HL-60 (cell line): ENCODE results near the gene DDIAS.
"Not testable (repeated sequence)": the region's sequence is repeated elsewhere in the genome, so short reads cannot be mapped to it uniquely, and the experiment has no call there.

Source experiments
- DNase-seq, 2 experiments: peaks; one replicate each; pipeline ENCODE4 v3.0.0-alpha.2; 2010 to 2020; ENCODE audit warnings: low read depth in 1 of 2, low spot score in 1 of 2
- H3K27ac ChIP-seq: fragments of 250-450 bp; sonication (Bioruptor Pico); replicated peaks from 2 replicates; pipeline ENCODE4 v1.5.1; 2020; ENCODE audit warnings: mild to moderate bottlenecking, moderate library complexity
- H3K27me3 ChIP-seq: fragments of 250-450 bp; sonication (Bioruptor Pico); 2 replicates; pipeline ENCODE4 v1.5.1; 2021; ENCODE audit warnings: mild to moderate bottlenecking, moderate library complexity; ENCODE audit not compliant: insufficient read depth, poor library complexity, severe bottlenecking
- H3K4me3 ChIP-seq: replicated peaks from 2 replicates; pipeline ENCODE4 v1.5.1; 2011; ENCODE audit warnings: mild to moderate bottlenecking, control low read depth, low read length; ENCODE audit not compliant: insufficient read depth
- GABPA ChIP-seq: IDR thresholded peaks from 2 replicates; pipeline ENCODE4 v1.6.1; 2012; ENCODE audit warnings: low read depth
- POLR2AphosphoS5 ChIP-seq: IDR thresholded peaks from 2 replicates; pipeline ENCODE4 v1.6.1; 2012; ENCODE audit warnings: low read depth
- SPI1 ChIP-seq: IDR thresholded peaks from 2 replicates; pipeline ENCODE4 v1.6.1; 2012; ENCODE audit warnings: low read depth, mild to moderate bottlenecking, borderline replicate concordance
- TF ChIP-seq, protein P1 (sequence below): IDR thresholded peaks from 2 replicates; pipeline ENCODE4 v1.6.1; 2012; ENCODE audit warnings: low read depth; ENCODE audit not compliant: insufficient replicate concordance
- TF ChIP-seq, protein P2 (sequence below): IDR thresholded peaks from one replicate; pipeline ENCODE4 v1.5.1; 2011; ENCODE audit warnings: low read length, control low read depth, inconsistent platforms; ENCODE audit not compliant: insufficient read depth

Gene DDIAS

DNA sequence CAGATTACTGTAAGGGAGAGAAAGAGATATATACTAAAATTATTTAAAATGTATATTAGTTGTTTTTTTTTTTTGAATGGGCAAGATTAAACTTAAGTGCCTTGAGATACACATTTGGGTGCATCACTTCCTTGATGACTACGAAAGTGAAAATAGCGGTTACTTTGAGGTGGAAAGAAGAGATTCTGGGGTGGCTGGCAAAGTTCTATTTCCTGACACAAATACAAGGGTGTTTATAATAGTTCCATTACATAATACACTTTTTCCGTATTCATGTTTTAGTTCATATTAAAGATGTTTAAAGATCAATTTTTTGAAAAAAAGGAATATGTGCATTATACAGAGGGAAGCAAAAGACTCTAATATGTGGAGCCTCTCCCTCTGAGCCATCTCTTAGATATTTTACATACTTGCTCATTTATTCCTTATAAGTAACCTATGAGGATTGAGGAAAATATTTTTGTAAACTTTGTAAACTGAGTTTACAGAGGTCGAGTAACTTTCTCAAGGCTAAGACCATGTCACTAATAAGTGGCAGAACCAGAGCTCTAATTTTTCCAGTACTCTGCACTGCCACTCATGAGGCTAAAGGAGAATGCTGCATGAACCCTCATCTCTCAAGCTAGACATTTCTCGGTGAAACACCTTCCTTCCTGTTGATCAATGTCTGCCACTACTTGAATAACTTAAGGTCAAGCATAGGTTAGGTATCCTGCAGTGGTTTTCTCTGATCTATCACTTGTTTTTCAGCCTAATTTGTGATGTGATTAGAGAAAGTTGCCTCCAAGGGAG is 58.6 kb downstream of the DDIAS start:
- Histone ChIP-seq H3K27me3 (no peaks in the 10 kb centered on the region), H3K4me3 (no peak overlapping the region), H3K27ac (no peak overlapping the region)
- no peak for DNase-seq
- TF ChIP-seq, protein P1, sequence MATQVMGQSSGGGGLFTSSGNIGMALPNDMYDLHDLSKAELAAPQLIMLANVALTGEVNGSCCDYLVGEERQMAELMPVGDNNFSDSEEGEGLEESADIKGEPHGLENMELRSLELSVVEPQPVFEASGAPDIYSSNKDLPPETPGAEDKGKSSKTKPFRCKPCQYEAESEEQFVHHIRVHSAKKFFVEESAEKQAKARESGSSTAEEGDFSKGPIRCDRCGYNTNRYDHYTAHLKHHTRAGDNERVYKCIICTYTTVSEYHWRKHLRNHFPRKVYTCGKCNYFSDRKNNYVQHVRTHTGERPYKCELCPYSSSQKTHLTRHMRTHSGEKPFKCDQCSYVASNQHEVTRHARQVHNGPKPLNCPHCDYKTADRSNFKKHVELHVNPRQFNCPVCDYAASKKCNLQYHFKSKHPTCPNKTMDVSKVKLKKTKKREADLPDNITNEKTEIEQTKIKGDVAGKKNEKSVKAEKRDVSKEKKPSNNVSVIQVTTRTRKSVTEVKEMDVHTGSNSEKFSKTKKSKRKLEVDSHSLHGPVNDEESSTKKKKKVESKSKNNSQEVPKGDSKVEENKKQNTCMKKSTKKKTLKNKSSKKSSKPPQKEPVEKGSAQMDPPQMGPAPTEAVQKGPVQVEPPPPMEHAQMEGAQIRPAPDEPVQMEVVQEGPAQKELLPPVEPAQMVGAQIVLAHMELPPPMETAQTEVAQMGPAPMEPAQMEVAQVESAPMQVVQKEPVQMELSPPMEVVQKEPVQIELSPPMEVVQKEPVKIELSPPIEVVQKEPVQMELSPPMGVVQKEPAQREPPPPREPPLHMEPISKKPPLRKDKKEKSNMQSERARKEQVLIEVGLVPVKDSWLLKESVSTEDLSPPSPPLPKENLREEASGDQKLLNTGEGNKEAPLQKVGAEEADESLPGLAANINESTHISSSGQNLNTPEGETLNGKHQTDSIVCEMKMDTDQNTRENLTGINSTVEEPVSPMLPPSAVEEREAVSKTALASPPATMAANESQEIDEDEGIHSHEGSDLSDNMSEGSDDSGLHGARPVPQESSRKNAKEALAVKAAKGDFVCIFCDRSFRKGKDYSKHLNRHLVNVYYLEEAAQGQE, result no peak
- TF ChIP-seq, protein P2, sequence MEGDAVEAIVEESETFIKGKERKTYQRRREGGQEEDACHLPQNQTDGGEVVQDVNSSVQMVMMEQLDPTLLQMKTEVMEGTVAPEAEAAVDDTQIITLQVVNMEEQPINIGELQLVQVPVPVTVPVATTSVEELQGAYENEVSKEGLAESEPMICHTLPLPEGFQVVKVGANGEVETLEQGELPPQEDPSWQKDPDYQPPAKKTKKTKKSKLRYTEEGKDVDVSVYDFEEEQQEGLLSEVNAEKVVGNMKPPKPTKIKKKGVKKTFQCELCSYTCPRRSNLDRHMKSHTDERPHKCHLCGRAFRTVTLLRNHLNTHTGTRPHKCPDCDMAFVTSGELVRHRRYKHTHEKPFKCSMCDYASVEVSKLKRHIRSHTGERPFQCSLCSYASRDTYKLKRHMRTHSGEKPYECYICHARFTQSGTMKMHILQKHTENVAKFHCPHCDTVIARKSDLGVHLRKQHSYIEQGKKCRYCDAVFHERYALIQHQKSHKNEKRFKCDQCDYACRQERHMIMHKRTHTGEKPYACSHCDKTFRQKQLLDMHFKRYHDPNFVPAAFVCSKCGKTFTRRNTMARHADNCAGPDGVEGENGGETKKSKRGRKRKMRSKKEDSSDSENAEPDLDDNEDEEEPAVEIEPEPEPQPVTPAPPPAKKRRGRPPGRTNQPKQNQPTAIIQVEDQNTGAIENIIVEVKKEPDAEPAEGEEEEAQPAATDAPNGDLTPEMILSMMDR, result no peak
- TF ChIP-seq SPI1 (no peak), GABPA (no peak), POLR2AphosphoS5 (no peak)

DNA sequence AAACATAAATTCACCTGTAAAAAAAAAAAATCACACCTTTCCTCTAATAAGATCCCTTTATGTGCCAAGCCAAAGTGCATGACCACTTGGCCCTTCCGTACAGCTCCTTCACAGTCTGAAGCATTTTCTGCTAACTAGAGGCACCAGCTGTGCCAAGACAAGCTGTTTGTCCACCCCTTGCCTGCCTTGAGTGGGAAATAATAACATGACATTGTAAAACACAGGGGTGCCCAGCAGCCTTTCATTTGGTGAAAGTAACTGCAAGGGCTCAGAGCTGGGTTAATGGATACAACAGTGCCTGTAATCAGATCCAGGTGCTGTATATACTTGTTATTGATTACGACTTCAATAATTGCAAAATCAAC is 59.2 kb downstream of the DDIAS start:
- Histone ChIP-seq H3K4me3 (no peak overlapping the region), H3K27ac (no peak overlapping the region), H3K27me3 (no peaks in the 10 kb centered on the region)
- no peak for DNase-seq
- TF ChIP-seq GABPA (no peak), POLR2AphosphoS5 (no peak), SPI1 (no peak)
- TF ChIP-seq, protein P1, result no peak
- TF ChIP-seq, protein P2, result no peak

DNA sequence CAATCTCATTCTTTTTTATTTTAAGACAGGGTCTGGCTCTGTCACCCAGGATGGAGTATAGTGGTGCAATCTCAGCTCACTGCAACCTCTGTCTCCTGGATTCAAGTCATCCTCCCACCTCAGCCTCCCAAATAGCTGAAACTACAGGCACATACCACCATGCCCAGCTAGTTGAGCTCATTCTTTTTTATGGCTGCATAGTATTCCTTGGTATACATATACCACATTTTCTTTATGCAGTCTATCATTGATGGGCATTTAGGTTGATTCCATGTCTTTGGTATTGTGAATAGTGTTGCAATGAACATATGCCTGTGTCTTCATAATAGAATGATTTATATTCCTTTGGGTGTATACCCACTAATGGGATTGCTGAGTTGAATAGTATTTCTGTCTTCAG is 60.5 kb downstream of the DDIAS start:
- not testable (repeated sequence) for H3K4me3 ChIP-seq, DNase-seq

DNA sequence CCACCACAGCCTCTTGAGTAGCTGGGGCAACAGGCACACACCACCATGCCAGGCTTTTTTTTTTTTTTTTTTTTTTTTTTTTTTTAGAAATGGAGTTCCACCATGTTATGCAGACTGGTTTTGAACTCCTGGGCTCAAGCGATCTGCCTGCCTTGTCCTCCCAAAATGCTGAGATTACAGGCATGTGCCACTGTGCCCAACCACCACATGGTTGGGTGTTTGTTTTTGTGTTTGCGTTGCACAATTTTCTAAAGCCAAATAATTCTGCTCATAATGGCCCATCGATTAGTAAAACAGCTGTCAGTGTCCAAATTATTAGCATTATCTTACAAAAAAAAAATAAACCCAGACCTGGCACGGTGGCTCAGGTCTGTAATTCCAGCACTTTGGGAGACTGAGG is 65.8 kb downstream of the DDIAS start:
- DNase-seq, result no peak
- Histone ChIP-seq H3K27ac (no peak overlapping the region), H3K27me3 (no peaks in the 10 kb centered on the region), H3K4me3 (no peak overlapping the region)
- TF ChIP-seq, protein P2, result no peak
- TF ChIP-seq SPI1, result no peak
- no peak for TF ChIP-seq GABPA
- TF ChIP-seq, protein P1, result no peak
- no peak for TF ChIP-seq POLR2AphosphoS5

More for the DNA sequence above, 60.5 kb downstream of the DDIAS start:
- not testable (repeated sequence) for H3K27ac ChIP-seq, H3K27me3 ChIP-seq
